Caco-2 (cell line): ENCODE data around the gene ANKRD42. TPM values are rescaled to one million over a fixed set of nuclear protein-coding genes. Genes with fewer than 3 reads are reported as not detected.

Experiments used
- BruUV-seq: library from RNA; stranded (reverse); fragments of 400-500 nt; replicated peaks from 2 replicates; lab custom pipeline; 2021; lab: Mats Ljungman, UMichigan
- CTCF ChIA-PET: fragments of 300-600 bp; sonication (Branson Sonifier 250); formaldehyde crosslinking; loops from one replicate; lab custom pipeline; 2022; ENCODE audit warnings: antibody characterized with exemption; lab: Charles Lee
- POLR2A ChIA-PET: fragments of 300-600 bp; sonication (Branson Sonifier 250); formaldehyde crosslinking; loops from one replicate; lab custom pipeline; 2022; ENCODE audit warnings: antibody characterized with exemption; lab: Charles Lee
- DNase-seq, 2 experiments: peaks; one replicate each; pipeline versions ENCODE4 v3.0.0 to v3.0.0-alpha.2; 2020 to 2022
- H3K27me3 ChIP-seq: replicated peaks from 2 replicates; pipeline ENCODE4 v1.6.0; 2011; ENCODE audit warnings: low read length; ENCODE audit not compliant: control insufficient read depth, insufficient read depth
- H3K36me3 ChIP-seq: 2 replicates; pipeline ENCODE4 v1.5.1; 2011; ENCODE audit warnings: low read length; ENCODE audit not compliant: control insufficient read depth, insufficient read depth
- H3K4me1 ChIP-seq: fragments of 250-450 bp; sonication (Bioruptor Pico); 2 replicates; pipeline ENCODE4 v1.5.1; 2020; ENCODE audit warnings: mild to moderate bottlenecking
- H3K4me3 ChIP-seq: 2 replicates; pipeline ENCODE4 v1.5.1; 2011; ENCODE audit warnings: low read depth, mild to moderate bottlenecking, control low read depth, low read length
- H3K9me3 ChIP-seq: fragments of 250-450 bp; sonication (Bioruptor Pico); 2 replicates; pipeline ENCODE4 v1.5.1; 2020; ENCODE audit warnings: mild to moderate bottlenecking, moderate library complexity
- H3K27ac Mint-ChIP-seq: one replicate; pipeline ENCODE4 v1.8.0; 2022; ENCODE audit warnings: mixed read lengths; ENCODE audit not compliant: unreplicated experiment
- H3K27me3 Mint-ChIP-seq: one replicate; pipeline ENCODE4 v1.8.0; 2022; ENCODE audit warnings: mixed read lengths; ENCODE audit not compliant: insufficient read depth, unreplicated experiment
- H3K36me3 Mint-ChIP-seq: one replicate; pipeline ENCODE4 v1.8.0; 2022; ENCODE audit warnings: mild to moderate bottlenecking, mixed read lengths; ENCODE audit not compliant: insufficient read depth, unreplicated experiment
- H3K4me1 Mint-ChIP-seq: one replicate; pipeline ENCODE4 v1.8.0; 2022; ENCODE audit warnings: low read depth, mixed read lengths; ENCODE audit not compliant: unreplicated experiment
- H3K4me3 Mint-ChIP-seq: one replicate; pipeline ENCODE4 v1.8.0; 2022; ENCODE audit warnings: mild to moderate bottlenecking, moderate library complexity, mixed read lengths; ENCODE audit not compliant: unreplicated experiment
- H3K9me3 Mint-ChIP-seq: one replicate; pipeline ENCODE4 v1.8.0; 2022; ENCODE audit warnings: mixed read lengths; ENCODE audit not compliant: unreplicated experiment
- intact Hi-C: fragments of 100-400 bp; cut with micrococcal nuclease; formaldehyde crosslinking; loops from one replicate; pipeline ENCODE4 v1.10.0; 2022; ENCODE audit not compliant: unreplicated experiment
- total RNA-seq: library from RNA; stranded (reverse); gene quantifications from 2 replicates; pipeline ENCODE4 v1.2.3, GENCODE V29; 2022
- TF ChIP-seq, protein P1 (sequence below), 2 experiments: fragments of 200-600 bp in 1 of 2; IDR thresholded peaks; 1 replicate in 1 of 2; 2 replicates in 1 of 2; pipeline versions ENCODE4 v1.5.1 to v1.8.0; 2011 to 2022; ENCODE audit warnings: antibody characterized with exemption in 1 of 2, control low read depth in 1 of 2, inconsistent platforms in 1 of 2, low read depth in 1 of 2, low read length in 1 of 2, mild to moderate bottlenecking in 1 of 2, moderate library complexity in 1 of 2; ENCODE audit not compliant: insufficient read depth in 1 of 2, severe bottlenecking in 1 of 2, unreplicated experiment in 1 of 2

ANKRD42 gene
- total RNA-seq, 1 experiment from 2014 or later, result 8.3 TPM

DNA sequence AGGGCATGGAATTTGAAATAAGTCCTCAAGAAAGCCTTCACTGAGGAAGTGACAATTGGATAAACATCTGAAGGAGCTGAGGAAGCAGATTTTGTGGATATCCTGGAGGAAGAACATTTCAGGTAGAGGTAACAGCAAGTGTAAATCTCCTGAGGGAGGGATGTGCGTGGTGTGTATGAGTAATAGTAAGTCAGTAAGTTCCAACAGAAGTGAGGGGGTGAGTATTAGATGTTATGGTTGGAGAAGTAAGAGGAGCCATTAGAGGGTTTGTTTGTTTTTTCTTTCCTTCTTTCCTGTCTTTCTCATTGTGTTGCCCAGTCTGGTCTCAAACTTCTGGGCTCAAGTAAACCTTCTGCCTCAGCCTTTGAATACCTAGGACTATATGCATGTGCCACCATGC is 29.0 kb downstream of the ANKRD42 start:
- no TSS peak for BruUV-seq
- H3K27me3 ChIP-seq, result no peaks in the 10 kb centered on the region; the same call in 1 of the 2 replicates
- TF ChIP-seq, protein P1, sequence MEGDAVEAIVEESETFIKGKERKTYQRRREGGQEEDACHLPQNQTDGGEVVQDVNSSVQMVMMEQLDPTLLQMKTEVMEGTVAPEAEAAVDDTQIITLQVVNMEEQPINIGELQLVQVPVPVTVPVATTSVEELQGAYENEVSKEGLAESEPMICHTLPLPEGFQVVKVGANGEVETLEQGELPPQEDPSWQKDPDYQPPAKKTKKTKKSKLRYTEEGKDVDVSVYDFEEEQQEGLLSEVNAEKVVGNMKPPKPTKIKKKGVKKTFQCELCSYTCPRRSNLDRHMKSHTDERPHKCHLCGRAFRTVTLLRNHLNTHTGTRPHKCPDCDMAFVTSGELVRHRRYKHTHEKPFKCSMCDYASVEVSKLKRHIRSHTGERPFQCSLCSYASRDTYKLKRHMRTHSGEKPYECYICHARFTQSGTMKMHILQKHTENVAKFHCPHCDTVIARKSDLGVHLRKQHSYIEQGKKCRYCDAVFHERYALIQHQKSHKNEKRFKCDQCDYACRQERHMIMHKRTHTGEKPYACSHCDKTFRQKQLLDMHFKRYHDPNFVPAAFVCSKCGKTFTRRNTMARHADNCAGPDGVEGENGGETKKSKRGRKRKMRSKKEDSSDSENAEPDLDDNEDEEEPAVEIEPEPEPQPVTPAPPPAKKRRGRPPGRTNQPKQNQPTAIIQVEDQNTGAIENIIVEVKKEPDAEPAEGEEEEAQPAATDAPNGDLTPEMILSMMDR (IDR thresholded peaks at IDR 0.05; ENCODE audit: insufficient read depth in 1 of 2, low read depth in 1 of 2, low read length in 1 of 2, severe bottlenecking in 1 of 2, unreplicated experiment in 1 of 2), result no peak
- Mint-ChIP-seq H3K27ac (no peak overlapping the region), H3K4me3 (no peak overlapping the region), H3K27me3 (no peaks in the 10 kb centered on the region), H3K36me3 (no peaks in the 10 kb centered on the region), H3K4me1 (no peaks in the 10 kb centered on the region), H3K9me3 (no peaks in the 10 kb centered on the region)
- no peak for DNase-seq
- no peaks in the 10 kb centered on the region for H3K9me3 ChIP-seq
- H3K4me1 ChIP-seq, result no peaks in the 10 kb centered on the region
- POLR2A ChIA-PET, result no interaction called here
- CTCF ChIA-PET, result no interaction called here
- H3K36me3 ChIP-seq, result no peaks in the 10 kb centered on the region
- no peak overlapping the region for H3K4me3 ChIP-seq
- intact Hi-C loops, result no loop called here

DNA sequence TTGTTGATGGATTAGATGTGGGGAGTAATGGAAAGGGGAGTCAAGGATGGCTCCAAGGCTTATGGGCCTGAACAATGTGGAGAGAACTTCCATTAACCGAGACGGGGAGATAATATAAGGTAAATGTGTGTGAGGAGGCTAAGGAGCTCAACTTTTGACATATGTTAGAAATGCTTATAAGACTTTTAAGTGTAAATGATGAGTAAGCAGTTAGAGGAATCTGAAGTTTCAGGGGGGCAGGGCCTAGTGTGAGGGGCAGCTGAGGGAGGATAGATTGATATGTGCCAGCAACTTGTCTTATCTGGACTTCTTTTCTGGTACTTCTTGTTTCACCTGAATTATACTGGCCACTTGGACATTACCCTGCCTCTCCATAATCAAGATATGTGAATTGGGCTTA is 29.9 kb downstream of the ANKRD42 start:
- Histone ChIP-seq H3K4me3 (no peak overlapping the region), H3K36me3 (no peaks in the 10 kb centered on the region), H3K4me1 (no peaks in the 10 kb centered on the region), H3K9me3 (no peaks in the 10 kb centered on the region), H3K27me3 (no peaks in the 10 kb centered on the region; the same call in 1 of the 2 replicates)
- TF ChIP-seq, protein P1 (IDR thresholded peaks at IDR 0.05; ENCODE audit: insufficient read depth in 1 of 2, low read depth in 1 of 2, low read length in 1 of 2, severe bottlenecking in 1 of 2, unreplicated experiment in 1 of 2), result no peak
- H3K9me3 Mint-ChIP-seq, result no peaks in the 10 kb centered on the region
- POLR2A ChIA-PET, result no interaction called here
- H3K27ac Mint-ChIP-seq, result no peak overlapping the region
- no peaks in the 10 kb centered on the region for H3K27me3 Mint-ChIP-seq
- CTCF ChIA-PET, result no interaction called here
- intact Hi-C loops, result no loop called here
- H3K4me1 Mint-ChIP-seq, result no peaks in the 10 kb centered on the region
- no peak for DNase-seq
- H3K4me3 Mint-ChIP-seq, result no peak overlapping the region
- BruUV-seq, result no TSS peak
- no peaks in the 10 kb centered on the region for H3K36me3 Mint-ChIP-seq

DNA sequence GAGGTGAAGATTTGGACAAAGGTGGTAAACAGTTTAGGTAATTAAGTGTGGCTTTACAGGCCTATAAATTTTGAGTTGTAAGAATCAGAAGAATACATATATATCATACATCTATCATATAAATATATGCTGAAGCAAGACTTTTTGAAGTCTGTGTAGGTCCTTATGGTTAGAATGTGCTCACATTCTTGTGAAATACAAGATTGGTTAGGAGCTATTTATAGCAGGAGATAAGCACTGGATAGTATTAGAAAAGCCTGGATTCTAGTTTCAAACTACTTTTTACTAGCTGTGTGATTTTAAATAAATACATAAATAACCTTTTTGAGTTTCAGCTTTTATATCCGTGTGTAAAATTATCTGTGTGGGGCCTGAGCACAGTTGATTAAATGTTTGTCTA is 42.3 kb downstream of the ANKRD42 start:
- TF ChIP-seq, protein P1 (IDR thresholded peaks at IDR 0.05; ENCODE audit: insufficient read depth in 1 of 2, low read depth in 1 of 2, low read length in 1 of 2, severe bottlenecking in 1 of 2, unreplicated experiment in 1 of 2), result no peak
- intact Hi-C loops, result no loop called here
- H3K27me3 ChIP-seq, result no peaks in the 10 kb centered on the region
- BruUV-seq, result no TSS peak
- Mint-ChIP-seq H3K27ac (no peak overlapping the region), H3K4me1 (peaks cover 12% of the 10 kb centered on the region), H3K36me3 (no peaks in the 10 kb centered on the region), H3K27me3 (no peaks in the 10 kb centered on the region), H3K4me3 (no peak overlapping the region), H3K9me3 (no peaks in the 10 kb centered on the region)
- ChIA-PET POLR2A (interaction anchor here (0.6 to 1.1 kb wide), 3 partner anchors 79 to 485 kb away, joined by 3 to 6 read pairs (median 3); partner anchors contain the start of genes DDIAS and PCF11), CTCF (interaction anchor here (0.9 kb wide), 1 partner anchor 309 kb away, joined by 3 read pairs; no protein-coding TSS in a partner anchor)
- no peak for DNase-seq
- peaks cover 4% of the 10 kb centered on the region for H3K4me1 ChIP-seq
- no peak overlapping the region for H3K4me3 ChIP-seq
- no peaks in the 10 kb centered on the region for H3K36me3 ChIP-seq
- H3K9me3 ChIP-seq, result no peaks in the 10 kb centered on the region
